Coronary artery (tissue), 2 donors: Measurements from ENCODE around the gene ZNF772.
"Not testable (repeated sequence)": the region's sequence is repeated elsewhere in the genome, so short reads cannot be mapped to it uniquely, and the experiment has no call there.

Experiments
- DNase-seq: peaks from one replicate; pipeline ENCODE4 v3.0.0-alpha.2; 2017; ENCODE audit warnings: low spot score
- H3K27ac ChIP-seq, 2 donors: fragments of 200-600 bp; sonication (generic); one replicate each; pipeline ENCODE4 v1.5.1; 2016 to 2019
- H3K4me3 ChIP-seq: fragments of 200-600 bp; sonication (generic); 2 replicates; pipeline ENCODE4 v1.5.1; 2016; ENCODE audit warnings: mild to moderate bottlenecking, moderate library complexity
- TF ChIP-seq, protein P1 (sequence below): fragments of 200-600 bp; sonication (generic); IDR thresholded peaks from one replicate; pipeline ENCODE4 v1.5.1; 2019; ENCODE audit warnings: antibody characterized with exemption

Gene ZNF772

DNA sequence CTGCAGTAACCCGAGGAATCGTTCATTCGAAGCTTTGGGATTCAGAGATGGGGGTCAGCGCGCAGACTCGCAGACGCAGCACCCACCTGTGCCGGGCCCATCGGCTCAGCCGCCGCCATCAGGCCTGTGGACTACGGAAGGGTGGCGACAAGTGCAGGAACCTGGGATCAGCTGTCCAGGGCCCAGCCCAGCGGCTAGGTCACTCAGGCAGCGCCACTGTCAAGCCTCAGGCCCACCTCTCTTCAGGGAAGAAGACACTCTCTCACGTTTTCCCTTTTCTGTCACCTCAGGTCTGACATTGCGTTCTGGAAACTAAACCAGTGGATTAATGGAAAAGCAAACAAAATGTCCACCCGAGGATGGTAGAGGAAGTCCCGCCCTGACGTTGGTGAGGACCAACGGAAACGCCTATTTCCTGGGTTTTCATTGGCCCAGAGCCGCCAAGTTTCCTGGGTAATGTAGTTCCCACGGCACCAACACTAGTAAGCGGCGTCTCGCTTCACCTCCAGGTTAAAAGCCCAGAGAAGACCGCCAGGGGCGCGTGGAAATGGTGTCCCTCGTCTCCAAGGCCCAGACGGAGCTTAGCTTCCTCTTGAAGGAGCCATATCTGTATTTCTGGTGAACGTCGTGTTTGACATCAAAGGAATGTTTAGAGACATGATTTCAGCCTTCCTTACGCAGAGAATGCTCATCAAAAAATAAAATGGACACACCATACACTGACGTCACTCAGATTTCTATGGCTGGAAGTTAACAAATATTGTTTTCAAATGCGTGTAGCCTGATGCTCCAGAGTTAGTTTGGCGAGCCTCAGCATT lies at the start of gene ZNF772:
TSS of gene ZNF772 (minus strand) at position 376 of the 818 bp plus-strand sequence. CDS start at position 119, 257 bp downstream.
- TF ChIP-seq, protein P1, sequence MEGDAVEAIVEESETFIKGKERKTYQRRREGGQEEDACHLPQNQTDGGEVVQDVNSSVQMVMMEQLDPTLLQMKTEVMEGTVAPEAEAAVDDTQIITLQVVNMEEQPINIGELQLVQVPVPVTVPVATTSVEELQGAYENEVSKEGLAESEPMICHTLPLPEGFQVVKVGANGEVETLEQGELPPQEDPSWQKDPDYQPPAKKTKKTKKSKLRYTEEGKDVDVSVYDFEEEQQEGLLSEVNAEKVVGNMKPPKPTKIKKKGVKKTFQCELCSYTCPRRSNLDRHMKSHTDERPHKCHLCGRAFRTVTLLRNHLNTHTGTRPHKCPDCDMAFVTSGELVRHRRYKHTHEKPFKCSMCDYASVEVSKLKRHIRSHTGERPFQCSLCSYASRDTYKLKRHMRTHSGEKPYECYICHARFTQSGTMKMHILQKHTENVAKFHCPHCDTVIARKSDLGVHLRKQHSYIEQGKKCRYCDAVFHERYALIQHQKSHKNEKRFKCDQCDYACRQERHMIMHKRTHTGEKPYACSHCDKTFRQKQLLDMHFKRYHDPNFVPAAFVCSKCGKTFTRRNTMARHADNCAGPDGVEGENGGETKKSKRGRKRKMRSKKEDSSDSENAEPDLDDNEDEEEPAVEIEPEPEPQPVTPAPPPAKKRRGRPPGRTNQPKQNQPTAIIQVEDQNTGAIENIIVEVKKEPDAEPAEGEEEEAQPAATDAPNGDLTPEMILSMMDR: no peak
- H3K27ac ChIP-seq: peak within 1 kb of the TSS; percentile 63 to 87
- peak; percentile 90 for DNase-seq
- peak within 1 kb of the TSS; percentile 86 for H3K4me3 ChIP-seq

DNA sequence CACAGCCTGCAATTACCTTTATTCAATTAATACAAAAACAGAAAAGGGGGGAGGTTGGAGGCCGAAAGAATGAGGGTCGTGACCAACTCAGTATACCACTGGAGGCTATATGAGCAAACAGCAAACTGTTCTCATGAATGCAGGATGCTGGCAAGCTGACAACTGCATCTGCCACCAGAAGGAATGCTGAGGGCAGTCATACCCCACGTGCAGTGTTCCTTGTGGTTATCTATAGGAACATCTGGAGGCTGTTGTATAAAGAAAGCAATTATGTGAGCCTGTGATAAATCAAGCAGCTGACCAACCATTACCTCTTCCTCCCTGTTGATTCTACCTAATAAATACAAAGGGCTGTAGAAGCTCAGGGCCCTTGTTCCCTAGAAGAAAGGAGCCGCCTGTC lies 40.7 kb upstream of the ZNF772 start:
- DNase-seq, H3K27ac ChIP-seq, H3K4me3 ChIP-seq: not testable (repeated sequence)

DNA sequence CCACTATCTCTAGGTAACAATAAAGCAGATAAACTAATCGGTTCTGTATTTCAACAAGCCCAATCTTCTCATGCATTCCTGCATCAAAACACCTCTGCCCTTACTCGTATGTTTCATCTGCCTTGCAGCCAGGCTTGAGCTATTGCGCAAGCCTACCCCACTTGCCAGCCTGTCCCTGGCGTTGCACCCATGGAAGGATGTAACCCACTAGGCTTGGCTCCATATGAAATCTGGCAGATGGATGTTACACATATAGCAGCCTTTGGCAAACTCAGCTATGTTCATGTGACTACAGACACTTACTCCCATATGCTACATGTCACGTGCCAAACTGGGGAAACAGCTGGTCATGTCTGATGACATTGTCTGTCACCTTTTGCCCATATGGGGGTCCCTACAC lies 37.9 kb upstream of the ZNF772 start:
- no peak for DNase-seq
- Histone ChIP-seq H3K27ac (no peak overlapping the region), H3K4me3 (no peak overlapping the region)
- TF ChIP-seq, protein P1: no peak

DNA sequence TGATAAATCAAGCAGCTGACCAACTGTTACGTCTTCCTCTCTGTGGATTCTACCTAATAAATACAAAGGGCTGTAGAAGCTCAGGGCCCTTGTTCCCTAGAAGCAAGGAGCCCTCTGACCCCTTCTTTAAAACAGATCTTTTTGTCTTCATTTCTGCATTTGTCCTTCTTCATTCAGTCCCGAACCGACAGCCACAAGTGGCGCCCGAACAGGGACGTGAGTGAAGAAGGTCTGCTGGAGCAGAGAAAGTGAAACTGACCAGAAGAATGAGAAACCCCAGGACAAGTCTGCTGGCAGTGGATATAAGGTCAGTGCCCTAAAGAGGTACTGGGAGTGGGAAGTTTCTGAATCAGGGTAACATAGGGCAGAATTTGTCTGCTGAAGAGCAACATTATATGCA lies 35.5 kb upstream of the ZNF772 start:
- DNase-seq: no peak
- TF ChIP-seq, protein P1: no peak

DNA sequence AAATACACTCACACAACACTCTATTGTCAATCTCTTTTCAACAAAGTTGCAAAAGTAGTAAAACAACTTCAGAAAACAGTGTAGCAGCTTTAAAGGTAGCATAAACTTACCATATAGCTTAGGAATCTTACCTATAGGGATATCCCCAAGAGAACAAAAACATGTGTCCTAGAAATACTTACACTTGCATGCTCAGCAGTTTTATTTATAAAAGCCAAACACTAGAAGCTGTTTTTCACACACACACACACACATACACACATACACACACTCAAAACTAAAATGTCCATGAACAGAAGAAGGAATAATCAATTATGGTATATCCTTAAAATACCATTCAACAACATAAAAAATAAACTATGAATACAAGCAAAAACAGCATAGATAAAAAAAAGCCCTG lies 34.1 kb upstream of the ZNF772 start:
- DNase-seq: no peak
- TF ChIP-seq, protein P1: no peak
- H3K27ac ChIP-seq: no peak overlapping the region

More for the DNA sequence above, 35.5 kb upstream of the ZNF772 start:
- H3K4me3 ChIP-seq: peak overlapping the region; percentile 17
- no peak overlapping the region for H3K27ac ChIP-seq

DNA sequence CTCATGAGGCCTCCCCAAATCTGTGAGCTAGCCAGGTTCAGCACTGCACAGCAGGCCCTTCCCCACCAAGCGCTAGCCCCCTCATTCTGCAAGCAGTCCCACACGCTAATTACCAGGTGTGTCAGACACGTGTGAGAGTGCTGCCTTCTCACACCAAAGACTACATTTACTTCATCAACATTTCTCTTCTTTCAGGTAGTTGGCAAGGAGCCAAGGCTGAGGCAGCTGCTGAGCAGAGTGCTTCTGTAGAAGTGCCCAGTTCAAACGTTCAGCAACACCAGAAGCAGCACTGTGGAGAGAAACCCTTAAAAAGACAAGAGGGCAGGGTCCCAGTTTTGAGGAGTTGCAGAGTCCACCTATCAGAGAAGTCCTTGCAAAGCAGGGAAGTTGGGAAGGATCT lies 28.8 kb upstream of the ZNF772 start:
- Histone ChIP-seq H3K4me3 (no peak overlapping the region), H3K27ac (no peak overlapping the region)
- TF ChIP-seq, protein P1: no peak
- no peak for DNase-seq

More for the DNA sequence above, 34.1 kb upstream of the ZNF772 start:
- H3K4me3 ChIP-seq: no peak overlapping the region

DNA sequence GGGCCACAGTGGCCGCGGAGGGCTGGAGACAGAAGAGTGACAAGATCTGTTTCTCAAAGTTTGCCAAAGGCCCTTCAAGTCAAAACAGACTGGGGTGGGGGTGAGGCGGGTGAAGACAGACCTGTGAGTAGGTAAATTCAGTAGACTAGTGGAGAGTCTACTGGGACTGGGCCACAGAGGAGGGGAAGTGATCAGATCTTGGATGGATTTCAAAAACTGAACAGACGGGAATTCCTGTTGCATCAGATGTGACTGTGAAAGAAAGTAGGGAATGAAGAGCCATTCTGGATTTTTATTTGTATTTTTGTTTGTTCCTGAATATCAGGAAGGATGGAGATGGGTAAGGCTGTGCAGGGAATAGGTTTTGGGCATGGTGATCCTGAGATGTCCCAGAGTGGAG lies 23.0 kb upstream of the ZNF772 start:
- H3K4me3 ChIP-seq: peak overlapping the region; percentile 82
- DNase-seq, H3K27ac ChIP-seq: not testable (repeated sequence)

DNA sequence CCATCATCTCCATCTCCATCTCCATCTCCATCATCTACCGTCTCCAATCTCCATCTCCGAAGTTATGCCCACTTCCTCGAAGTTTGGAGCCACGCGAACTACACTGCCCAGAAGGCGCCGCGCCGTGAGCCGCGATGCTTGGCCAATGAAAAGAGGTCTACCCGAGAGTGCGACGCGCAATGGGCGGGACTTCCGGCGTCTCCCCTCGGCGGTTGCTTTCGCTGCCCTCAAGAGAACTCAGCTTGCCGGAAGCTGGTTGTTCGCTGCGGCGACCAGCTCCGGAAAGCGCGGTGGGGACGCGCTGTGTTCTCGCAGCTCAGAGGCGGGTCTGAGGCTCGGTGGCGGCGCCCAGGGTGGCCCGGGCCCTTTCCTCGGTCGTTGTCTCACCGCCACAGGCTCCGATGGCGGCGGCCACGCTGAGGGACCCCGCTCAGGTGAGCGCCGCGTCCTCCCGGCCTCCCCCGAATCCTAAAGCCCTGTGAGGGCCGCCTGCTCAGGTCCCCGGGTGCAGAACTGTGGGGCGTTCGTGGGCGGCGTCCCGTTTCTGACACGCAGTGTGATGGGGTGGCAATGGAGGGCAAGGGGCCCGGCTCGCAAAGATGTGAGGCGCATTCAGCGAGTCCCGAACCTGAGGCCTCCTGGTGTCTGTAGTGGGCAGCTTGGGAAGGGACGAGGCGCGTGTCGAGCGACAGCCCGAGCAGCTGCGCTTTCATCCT lies 22.5 kb upstream of the ZNF772 start, which contains the start of gene ZNF773:
TSS of gene ZNF773 (plus strand) at position 259 of the 716 bp plus-strand sequence. CDS start at position 402, 143 bp downstream.
- DNase-seq: peak; percentile 91
- Histone ChIP-seq H3K27ac (peak within 1 kb of the TSS; percentile 80 to 84), H3K4me3 (peak within 1 kb of the TSS; percentile 82)

DNA sequence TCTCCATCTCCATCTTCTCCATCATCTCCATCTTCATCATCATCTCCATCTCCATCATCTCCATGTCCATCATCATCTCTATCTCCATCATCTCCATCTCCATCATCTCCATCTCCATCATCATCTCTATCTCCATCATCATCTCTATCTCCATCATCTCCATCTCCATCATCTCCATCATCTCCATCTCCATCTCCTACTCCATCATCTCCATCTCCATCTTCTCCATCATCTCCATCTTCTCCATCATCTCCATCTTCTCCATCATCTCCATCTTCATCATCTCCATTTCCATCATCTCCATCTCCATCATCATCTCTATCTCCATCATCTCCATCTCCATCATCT lies 21.9 kb upstream of the ZNF772 start:
- DNase-seq, H3K27ac ChIP-seq: not testable (repeated sequence)
- peak overlapping the region; percentile 82 for H3K4me3 ChIP-seq

DNA sequence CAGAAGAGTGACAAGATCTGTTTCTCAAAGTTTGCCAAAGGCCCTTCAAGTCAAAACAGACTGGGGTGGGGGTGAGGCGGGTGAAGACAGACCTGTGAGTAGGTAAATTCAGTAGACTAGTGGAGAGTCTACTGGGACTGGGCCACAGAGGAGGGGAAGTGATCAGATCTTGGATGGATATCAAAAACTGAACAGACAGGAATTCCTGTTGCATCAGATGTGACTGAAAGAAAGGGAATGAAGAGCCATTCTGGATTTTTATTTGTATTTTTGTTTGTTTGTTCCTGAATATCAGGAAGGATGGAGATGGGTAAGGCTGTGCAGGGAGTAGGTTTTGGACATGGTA lies 10.9 kb upstream of the ZNF772 start:
- not testable (repeated sequence) for H3K27ac ChIP-seq, DNase-seq
- peak overlapping the region; percentile 46 for H3K4me3 ChIP-seq

DNA sequence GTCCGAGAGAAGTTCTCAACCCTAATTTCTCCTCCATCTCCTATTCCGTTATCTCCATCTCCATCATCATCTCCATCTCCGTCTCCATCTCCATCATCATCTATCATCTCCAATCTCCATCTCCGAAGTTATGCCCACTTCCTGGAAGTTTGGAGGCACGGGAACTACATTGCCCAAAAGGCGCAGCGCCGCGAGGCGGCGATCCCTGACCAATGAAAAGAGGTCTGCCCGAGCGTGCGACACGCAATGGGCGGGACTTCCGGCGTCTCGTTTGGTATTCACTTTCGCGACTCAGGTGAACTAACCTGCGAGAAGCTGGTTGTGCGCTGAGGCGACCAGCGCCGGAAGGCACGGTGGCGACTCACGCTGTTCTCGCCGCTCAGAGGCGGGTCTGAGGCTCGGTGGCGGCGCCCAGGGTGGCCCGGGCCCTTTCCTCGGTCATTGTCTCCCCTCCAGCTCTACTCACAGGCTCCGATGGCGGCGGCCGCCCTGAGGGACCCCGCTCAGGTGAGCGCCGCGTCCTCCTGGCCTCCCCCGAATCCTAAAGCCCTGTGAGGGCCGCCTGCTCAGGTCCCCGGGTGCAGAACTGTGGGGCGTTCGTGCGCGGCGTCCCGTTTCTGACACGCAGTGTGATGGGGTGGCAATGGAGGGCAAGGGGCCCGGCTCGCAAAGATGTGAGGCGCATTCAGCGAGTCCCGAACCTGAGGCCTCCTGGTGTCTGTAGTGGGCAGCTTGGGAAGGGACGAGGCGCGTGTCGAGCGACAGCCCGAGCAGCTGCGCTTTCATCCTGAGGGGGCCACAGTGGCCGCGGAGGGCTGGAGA lies 10.3 kb upstream of the ZNF772 start, which contains the start of gene ZNF419:
TSS of gene ZNF419 (plus strand) at position 274 of the 822 bp plus-strand sequence. CDS start at position 475, 201 bp downstream.
- Histone ChIP-seq H3K27ac (peak within 1 kb of the TSS; percentile 22 to 78), H3K4me3 (peak within 1 kb of the TSS; percentile 85)
- DNase-seq: peak; percentile 89
